Kidney epithelial cell (primary cell): ENCODE measurements around the gene FMNL2. TPM values are rescaled to one million over a fixed set of nuclear protein-coding genes. Genes with fewer than 3 reads are reported as not detected.

Experiments used
- DNase-seq: peaks from one replicate; pipeline ENCODE4 v3.0.0-alpha.2; 2010; ENCODE audit warnings: low read depth
- H3K27me3 ChIP-seq: 2 replicates; pipeline ENCODE4 v1.6.0; 2011; ENCODE audit warnings: low read length; ENCODE audit not compliant: control insufficient read depth, insufficient read depth
- H3K36me3 ChIP-seq: 2 replicates; pipeline ENCODE4 v1.5.1; 2011; ENCODE audit warnings: low read length; ENCODE audit not compliant: control insufficient read depth, insufficient read depth
- H3K4me3 ChIP-seq: 2 replicates; pipeline ENCODE4 v1.5.1; 2011; ENCODE audit warnings: low read depth, mild to moderate bottlenecking, control low read depth, low read length
- total RNA-seq: library from RNA; depleted of rRNA; stranded (reverse); fragments of >200 nt; gene quantifications from 2 replicates; pipeline ENCODE4 v1.2.3, GENCODE V29; 2015
- TF ChIP-seq, protein P1 (sequence below): IDR thresholded peaks from 2 replicates; pipeline ENCODE4 v1.5.1; 2011; ENCODE audit warnings: mild to moderate bottlenecking, moderate library complexity, low read length, control low read depth, inconsistent platforms; ENCODE audit not compliant: insufficient read depth, poor library complexity, severe bottlenecking

Gene FMNL2
- total RNA-seq, 1 donor from 2014 or later, result 68.0 TPM

DNA sequence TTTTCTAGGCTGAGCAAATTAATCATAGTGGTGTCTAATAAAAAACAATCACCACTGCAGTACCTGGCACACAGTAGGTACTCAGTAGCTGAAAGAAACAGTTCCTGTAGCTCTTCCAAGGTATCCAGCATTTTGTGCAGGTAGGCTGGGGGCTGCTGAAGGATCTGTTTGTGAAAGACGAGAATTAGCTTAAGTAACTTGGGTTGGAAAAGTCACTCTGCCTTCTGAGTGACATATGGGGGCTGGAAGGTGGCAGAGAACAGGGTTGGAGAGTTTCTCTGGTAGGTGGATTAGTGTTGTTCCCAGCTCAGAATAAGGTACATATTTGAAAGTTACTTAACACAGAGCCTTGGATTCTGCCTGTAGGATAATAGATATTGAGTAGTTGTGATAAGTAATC, 72.8 kb downstream of the FMNL2 start:
- no peak overlapping the region for H3K4me3 ChIP-seq
- H3K27me3 ChIP-seq, result no peaks in the 10 kb centered on the region
- DNase-seq, result no peak
- no peaks in the 10 kb centered on the region for H3K36me3 ChIP-seq
- TF ChIP-seq, protein P1, sequence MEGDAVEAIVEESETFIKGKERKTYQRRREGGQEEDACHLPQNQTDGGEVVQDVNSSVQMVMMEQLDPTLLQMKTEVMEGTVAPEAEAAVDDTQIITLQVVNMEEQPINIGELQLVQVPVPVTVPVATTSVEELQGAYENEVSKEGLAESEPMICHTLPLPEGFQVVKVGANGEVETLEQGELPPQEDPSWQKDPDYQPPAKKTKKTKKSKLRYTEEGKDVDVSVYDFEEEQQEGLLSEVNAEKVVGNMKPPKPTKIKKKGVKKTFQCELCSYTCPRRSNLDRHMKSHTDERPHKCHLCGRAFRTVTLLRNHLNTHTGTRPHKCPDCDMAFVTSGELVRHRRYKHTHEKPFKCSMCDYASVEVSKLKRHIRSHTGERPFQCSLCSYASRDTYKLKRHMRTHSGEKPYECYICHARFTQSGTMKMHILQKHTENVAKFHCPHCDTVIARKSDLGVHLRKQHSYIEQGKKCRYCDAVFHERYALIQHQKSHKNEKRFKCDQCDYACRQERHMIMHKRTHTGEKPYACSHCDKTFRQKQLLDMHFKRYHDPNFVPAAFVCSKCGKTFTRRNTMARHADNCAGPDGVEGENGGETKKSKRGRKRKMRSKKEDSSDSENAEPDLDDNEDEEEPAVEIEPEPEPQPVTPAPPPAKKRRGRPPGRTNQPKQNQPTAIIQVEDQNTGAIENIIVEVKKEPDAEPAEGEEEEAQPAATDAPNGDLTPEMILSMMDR, result no peak

DNA sequence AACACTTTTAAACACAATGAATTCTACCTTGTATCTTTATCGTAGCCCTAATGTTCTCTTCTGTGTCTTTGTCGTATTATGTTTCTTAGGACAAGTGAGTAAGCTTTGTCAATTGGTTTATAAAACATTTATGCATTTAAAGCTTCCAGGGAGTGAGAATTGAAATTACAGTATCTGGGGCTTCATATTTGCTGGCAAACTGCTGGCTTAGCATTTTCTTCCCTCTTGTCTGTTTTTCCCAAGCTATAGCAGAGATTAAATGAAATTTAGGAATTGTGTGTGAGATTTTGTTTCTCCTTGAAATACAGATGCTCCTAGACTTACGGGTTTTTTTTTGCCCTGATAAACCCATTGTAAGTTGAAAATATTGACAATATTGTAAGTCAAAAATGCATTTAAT, 73.3 kb downstream of the FMNL2 start:
- DNase-seq, result no peak
- H3K4me3 ChIP-seq, result no peak overlapping the region
- no peaks in the 10 kb centered on the region for H3K27me3 ChIP-seq
- TF ChIP-seq, protein P1, result no peak
- no peaks in the 10 kb centered on the region for H3K36me3 ChIP-seq

DNA sequence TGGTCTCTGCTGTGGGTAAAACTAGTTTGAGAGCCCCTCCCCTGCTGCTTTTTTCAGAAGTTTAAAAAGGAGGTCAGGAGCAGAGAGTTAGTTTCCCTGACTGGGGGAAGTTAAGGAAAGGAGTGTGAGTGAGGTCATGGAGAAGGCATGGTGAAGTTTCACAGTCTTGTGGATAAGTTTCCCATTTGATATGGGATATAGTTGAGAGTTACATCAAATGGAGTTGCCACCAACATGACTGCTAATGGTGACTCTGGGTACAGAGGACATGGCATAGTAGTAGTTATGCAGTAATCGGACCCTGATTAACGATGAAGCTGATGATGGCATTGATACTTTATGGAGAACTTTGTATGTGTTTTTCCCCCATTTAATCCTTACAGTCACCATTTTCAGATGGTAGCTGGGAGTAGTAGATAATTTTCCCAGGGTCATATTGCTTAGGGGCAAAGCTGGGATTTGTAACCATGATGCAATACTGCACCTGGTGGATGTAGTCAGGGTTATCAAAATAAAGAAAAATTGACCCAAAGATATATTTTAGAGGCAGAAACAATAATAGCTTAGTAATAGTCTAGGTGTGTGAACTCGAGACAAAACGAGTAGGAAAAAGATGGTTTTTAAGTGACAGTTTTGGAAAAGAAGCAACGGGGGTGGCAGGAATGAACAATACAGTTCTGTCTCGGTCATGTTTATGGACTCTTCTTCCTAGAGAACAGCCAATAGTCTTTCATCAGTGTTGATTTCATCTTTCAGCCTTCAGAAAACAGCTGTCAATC, 74.6 kb downstream of the FMNL2 start:
- DNase-seq, result no peak
- TF ChIP-seq, protein P1, result no peak
- H3K27me3 ChIP-seq, result no peaks in the 10 kb centered on the region

DNA sequence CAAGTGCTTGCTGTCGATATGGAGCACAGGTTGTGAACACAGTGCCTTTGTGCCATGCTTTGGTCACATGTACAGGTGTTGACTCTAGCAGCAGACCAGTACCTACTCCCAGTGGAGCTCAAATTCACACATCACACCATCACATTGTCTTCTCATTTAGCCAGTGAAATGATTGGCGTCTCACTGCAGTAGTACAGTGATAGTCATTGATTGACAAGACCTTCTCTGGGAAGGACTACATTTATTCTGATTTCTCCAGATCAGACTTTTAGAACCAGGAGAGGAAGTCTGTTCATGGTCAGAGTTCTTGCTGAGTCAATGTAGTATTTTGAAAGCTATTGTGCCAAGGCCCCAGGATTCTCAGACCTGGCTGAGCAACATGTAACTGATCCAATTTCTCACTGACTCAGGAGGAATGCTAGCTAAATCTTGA, 75.2 kb downstream of the FMNL2 start:
- no peak for DNase-seq
- TF ChIP-seq, protein P1, result no peak
- Histone ChIP-seq H3K36me3 (no peaks in the 10 kb centered on the region), H3K27me3 (no peaks in the 10 kb centered on the region), H3K4me3 (no peak overlapping the region)

More for the DNA sequence above, 74.6 kb downstream of the FMNL2 start:
- Histone ChIP-seq H3K4me3 (no peak overlapping the region), H3K36me3 (no peaks in the 10 kb centered on the region)

DNA sequence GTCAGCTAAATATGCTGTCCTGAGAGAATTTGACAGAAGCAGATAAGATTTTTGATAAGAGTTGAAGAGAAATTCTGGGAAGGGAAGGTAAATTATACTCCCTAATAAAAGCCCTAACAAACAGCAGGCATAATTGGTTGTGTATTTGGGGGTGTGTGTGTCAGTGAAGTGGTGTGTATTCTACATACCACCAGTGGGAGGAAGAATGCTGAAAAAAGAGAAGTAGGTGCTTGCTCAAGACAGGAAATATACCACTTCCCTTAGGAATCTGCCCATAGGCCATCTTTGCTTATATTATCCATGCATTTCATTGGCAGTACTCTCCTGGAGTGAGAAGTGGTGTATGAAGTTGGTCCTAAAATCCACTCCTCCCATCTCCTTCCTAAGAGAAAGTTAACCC, 76.2 kb downstream of the FMNL2 start:
- Histone ChIP-seq H3K36me3 (no peaks in the 10 kb centered on the region), H3K4me3 (no peak overlapping the region), H3K27me3 (no peaks in the 10 kb centered on the region)
- DNase-seq, result no peak
- TF ChIP-seq, protein P1, result no peak
